ENCODE results near the gene SP140.

- no peak for TF ChIP-seq POLR2A (IDR thresholded peaks at IDR 0.05; ENCODE audit: low read length)
- no peak for TF ChIP-seq RCOR1 (IDR thresholded peaks at IDR 0.05; ENCODE audit: low read depth, low read length)
- TF ChIP-seq CHD2 (IDR thresholded peaks at IDR 0.05; ENCODE audit: low read length, partially characterized antibody) = no peak
- no peak for TF ChIP-seq HMGXB4 (CRISPR knock-in tag; IDR thresholded peaks at IDR 0.05; ENCODE audit: borderline replicate concordance)
These were observed 122.2 kb downstream of the SP140 start for GRCh38 chr2:230347659-230348305.

Data from A549 (cell line).